OCI-M2 (cell line): ENCODE data around the gene SNED1.
"Not testable (repeated sequence)": the region's sequence is repeated elsewhere in the genome, so short reads cannot be mapped to it uniquely, and the experiment has no call there.

ENCODE experiments used
- DNase-seq: peaks from one replicate; lab custom pipeline; 2025; ENCODE audit not compliant: unreplicated experiment; lab: John Stamatoyannopoulos, UW

The SNED1 gene

DNA sequence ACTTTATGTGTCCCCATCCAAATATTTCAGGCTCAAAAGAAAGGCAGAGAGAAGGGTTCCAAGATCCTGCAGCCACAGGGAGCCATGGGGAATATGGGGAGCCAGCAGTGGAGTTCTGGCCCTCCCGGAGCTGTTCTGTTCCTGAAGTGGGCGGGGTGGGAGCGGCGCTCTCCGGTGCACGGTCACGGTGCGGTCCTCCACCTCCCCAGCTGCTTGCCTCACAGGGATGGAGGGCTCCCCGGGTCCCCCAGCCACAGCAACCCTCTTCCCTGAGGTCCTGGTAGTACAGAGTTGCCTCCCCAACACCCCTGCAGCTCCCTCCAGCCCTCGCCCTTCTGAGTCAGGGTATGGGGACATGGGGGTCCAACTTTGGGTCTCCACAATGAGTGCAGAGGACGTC lies 26.2 kb upstream of the SNED1 start:
- DNase-seq: no peak

DNA sequence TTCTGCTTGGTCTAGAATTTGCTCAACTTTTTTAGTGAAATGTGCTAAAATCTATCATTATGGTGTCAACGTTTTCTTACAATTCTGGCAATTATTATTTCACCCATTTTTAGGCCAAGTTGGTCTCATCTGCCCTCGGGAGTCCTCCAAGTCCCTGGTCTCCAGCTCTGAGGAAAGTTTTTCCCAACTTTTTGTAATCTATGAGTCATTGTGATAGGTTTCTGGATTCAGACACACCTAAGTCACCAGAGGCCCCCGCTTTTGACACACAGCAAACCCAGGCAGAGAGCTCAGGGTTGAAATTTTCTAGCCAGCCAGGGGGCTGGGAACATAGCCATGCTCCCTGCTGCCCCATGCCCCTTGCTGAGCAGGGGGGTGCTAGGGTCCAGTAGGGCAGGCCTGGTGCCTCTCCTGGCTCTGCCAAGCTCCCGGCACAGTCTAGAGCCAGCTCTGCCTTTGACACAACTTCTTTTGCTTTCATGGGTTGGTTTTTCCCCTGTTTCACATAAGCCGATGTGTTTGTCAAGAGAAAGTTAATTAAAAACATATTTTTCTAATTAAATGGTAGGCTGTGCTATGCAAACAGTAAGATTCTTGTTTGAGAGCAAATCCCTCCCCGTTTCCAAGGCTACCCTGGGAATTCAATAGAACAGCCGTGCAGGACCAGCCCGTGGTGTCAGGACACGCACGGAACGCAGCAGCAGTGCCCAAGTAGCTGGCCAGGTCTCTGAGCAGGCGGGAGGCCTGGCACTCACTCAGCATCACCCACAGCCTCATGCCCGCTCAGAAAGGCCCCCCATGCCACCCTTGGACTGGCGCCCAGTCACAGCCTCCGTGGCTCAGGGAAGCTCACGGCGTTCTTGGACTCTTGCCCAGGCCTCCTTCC lies 25.5 kb upstream of the SNED1 start:
- no peak for DNase-seq

DNA sequence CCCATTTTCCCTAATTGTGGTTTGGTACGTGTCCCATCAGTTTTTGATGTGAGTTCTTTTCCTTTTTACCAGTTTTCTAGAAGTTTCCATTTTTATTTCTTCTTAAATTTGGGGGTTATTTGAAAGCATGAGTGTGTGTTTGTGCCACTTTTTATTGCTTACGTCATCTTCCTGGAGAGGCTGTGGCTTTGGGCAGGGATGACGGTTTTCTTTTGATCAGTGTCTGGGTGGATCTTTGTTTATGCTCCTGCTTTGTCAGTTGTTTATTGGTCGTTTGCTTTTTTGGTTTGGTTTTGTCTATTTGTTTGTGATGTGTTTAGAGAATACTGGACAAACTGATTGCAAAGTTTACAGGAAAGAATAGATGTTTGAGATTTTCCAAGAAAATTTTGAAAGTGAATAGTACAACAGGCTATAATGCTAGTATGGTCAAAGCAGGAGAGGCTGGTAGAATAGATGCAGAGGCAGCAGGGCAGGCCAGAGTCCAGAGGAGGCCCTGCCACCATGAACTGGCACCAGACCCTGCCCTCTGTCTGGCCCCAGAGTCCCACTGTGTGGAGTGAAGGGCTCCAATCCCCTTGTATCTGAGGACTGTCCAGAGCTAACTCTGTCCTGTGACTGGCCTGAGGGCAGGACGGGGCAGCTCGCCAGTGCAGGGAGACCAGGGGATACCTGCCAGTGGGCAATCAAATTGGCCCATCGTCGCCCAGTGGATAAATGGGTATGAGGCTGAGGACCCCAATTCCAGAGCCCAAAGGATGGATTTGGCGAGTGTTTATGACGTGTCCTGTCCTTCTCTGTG lies 23.4 kb upstream of the SNED1 start:
- no peak for DNase-seq

DNA sequence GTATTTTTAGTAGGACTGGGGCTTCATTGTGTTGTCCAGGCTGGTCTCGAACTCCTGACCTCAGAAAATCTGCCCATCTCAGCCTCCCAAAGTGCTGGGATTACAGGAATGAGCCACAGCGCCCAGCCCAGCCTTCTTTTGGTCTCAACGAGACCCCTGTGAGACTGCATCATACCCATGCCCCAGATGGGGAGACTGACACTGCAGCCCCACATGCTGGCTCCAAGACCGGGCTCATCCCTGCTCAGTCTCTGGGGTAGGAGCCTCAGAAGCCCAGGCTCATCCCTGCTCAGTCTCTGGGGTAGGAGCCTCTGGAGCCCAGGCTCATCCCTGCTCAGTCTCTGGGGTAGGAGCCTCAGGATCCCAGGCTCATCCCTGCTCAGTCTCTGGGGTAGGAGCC lies 22.5 kb upstream of the SNED1 start:
- not testable (repeated sequence) for DNase-seq

DNA sequence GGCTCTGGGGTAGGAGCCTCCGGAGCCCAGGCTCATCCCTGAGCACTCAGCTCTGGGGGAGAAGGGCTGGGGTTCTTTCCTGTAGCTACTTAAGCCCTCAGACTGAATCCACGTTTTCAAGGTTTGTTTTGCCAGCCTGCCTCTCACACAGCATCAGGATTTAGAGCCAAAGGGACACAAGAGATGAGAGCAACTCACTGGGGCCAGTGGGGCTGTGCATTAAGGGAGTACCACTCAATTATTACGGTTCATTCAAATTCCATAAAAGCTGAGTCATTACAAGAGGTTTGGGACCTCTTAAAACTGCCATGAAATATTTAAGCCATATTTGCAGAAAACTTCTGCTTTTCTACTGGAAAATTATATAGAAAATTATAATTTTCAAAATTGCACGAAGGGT lies 17.1 kb upstream of the SNED1 start:
- no peak for DNase-seq

DNA sequence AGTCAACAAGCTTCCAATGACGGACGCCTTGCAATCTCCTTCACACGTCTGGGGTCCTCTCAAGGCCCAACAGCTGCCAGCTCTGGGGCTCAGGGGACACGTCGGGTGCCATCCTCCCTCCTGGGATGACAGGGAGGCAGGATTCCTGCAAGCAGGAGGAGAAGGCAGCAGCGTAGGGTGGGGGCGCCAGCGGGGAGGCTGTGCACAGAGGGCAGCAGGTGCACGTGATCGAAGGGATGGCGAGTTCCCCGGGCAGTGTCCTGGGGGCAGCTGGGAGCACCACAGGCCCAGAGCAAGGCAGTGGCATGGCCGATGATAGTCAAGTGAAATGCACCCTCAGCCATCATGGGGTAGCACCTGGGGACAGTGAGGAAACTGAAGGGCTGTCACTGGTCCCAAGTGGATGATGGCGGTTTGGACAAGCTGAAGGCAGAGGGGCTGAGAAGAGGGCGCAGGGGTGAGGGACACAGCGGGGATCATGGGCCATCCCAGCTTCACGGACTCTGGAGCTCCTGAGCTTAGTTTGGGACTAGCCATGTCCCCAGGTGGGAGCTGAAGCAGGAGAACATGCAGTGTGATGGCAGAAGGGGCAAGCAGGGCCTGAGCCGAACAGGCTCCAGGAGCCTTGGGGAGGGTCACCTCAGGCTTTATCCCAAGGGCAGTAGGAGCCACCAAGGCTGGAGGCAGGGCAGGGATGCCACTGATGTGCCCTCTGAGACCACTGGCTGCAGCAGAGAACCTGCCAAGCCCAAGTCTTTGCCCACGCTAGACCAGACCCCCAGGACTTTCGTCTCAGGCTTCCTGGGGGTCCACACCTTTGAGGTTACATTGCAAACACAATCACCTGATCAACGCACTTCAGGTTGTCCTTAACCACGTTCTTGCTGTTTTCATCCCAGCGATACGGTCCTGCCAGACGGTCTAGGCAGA lies 16.3 kb upstream of the SNED1 start:
- DNase-seq: no peak

DNA sequence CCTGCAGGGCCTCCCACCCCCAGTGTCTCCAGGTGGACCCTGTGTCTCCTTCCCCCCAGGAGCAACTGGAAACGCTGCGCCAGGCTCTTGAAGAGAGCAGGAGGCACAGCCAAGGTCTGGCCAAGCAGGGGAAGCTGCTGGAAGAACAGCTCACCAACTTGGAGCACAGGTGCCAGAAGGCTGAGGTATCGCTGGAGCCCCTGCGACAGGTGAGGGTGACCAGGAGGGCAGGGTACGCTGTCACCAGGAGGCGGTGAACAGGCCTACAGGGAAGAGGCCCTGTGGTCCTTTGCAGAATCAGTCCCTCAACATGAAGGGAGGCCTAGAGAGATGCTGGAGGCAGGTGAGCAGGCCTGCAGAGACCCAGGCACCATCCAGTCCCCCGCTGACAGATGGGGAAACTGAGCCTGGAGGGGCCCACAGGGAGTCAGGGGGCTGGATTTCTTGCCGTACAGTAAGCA lies 15.6 kb upstream of the SNED1 start:
- no peak for DNase-seq

DNA sequence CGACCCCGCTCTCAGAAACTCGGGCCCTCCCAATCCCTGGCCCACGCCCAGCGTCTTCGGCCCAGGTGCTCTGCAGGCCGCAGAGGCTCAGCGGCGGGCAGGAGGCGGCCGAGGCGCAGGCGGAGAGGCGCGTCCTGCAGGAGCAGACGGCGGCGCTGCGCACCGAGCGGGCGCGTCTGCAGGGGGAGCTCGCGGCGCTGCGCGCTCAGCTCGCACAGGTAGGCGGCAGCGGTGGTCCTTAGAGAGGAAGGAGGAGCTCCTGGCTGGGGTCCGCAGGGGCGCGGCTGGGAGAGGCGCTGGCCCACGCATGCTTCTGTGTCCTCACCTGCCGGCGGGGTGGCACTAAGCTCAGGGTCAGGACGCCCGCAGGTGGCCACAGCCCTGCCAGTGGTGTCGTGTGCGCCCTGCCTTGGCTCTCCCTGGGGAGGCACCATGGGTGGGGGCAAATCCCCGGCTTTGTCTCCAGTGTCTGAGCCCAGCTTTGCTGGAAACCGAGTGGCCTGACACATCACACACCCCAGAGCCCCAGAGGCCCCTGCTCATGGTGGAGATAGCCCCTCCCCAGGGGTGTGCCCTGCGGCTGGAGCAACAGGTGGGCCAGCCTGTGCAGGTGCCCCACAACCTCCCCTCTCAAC lies 14.9 kb upstream of the SNED1 start:
- DNase-seq: no peak

DNA sequence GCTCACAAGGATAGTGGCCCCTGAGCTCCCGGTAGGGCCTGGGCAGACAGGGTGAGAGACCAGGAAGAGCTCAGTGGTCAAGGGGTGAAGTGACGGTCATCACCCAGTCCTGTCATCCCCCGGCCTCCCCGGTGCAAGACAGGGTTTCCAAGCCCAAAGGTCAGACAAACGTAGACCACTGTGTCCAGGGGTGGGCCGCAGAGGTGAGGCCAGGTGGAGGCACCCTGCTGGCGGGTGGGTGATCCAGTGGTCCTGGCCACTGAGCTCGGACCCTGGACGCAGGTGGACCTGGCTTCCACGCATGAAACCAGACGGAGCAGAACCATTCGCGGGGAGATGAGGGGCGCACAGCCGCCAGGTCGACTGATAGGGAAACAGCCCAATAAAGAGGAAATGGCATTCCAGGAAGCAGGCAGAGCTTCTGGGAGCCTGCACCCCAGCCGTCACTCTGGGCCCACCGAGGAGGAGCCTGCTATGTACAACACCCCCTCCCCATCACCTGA lies 14.4 kb upstream of the SNED1 start:
- DNase-seq: no peak

DNA sequence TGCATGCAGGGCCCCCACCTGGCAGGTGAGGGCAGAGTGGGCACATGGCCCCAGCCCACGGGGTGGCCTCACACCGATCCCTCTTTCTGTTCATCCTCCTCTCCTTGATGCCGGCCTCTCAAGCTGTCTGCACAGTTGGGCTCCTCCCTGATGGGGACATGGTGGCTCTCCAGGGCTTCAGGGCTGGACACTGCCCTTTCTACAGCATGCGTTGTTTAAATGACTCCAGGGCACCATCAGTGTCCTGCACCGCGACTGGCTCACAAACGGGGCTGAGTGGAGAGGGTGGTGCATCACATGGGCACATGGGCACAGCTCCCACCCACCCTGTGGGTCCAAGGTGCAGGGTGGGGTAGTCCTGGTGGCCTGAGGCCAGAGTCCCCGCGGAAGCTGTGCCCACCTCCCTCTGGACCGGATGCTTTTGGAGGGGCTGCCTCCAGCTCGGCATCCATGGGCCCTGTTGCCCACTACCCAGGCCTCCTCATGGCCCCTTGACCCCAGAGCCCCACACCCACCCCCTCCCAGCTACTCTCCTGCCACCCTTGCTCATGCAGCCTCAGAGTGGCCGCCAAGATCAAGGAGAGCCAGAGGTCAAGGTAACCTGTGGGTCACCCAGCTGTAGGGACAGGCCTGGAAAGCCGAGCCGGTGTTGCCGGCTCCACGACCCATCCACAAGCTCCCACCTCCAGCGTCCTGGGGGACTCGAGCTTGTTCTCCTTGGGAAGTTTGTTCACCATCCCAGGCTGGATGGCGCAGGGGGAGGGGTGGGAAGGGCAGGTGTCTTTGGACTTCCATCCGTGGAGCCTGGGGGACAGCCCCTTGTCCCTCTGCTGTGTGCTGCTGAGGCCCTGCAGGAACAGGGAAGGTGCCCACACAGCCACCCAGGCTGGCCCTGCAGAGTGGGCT lies 12.3 kb upstream of the SNED1 start:
- DNase-seq: no peak

DNA sequence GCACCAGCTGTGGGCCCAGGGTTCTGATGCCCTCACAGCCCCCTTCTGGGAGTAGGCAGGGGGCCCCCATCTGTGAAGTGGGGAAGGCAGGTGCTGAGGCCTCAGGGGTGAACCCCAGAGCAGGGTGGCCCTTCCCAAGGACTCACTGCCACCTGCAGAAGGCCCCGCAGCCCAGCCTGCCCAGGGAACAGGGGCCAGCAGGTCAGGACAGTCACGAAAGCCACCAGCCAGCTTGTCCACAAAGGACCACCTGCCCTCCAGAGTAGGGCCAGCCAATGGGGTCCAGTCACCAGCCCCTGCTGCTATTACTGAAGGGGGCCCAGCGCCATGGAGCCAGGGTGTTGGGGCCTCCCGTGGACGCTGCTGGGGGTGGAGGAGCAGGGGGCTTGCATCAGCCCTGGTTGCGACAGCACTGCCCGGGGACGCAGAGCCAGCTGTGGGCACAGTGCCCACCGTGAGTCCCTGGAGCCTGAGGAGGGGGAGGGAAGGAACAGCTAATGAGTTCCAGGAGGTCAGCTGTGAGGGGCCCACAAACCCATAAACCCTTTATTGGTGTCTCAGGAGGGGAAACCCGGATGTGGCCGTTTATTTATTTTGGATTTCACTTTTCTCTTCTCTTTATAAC lies 11.5 kb upstream of the SNED1 start:
- DNase-seq: no peak

DNA sequence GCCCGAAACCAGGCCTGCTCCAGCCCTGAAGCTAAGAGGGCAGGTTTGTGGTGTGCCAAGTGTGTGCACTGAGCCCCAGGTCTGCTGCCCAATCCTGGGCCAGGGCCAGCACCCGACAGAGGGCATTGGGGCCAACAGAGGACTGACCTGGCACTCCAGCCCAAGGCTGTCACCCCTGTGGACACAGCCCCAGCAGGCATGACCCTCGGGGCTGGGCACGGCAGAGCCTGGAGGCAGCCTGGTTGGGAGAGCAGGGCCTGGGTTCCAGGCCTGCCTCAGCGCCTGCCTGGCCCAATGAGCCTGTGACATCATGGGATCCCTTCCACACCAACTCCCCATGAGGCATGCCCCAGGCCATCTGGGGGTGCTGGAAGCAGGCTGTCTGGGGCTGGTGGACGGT lies 10.8 kb upstream of the SNED1 start:
- no peak for DNase-seq

DNA sequence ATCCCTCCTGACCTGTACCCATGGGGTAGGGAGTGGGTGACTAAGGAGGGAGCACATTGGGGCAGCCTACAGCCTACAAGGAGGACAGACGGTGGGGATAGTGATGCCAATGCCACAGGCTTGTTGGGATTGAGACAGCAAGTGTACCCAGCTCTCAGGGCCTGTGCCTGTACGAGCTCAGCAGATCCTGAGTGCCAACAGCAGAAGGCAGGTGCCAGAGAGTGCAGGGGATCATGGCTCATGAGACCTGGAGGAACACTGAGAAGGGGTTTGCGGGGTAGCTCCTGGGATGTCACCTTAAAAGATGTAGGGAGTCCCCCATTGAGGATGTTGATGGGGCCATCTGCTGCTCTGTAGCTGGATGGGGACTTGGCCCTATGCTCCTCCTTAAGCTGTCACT lies 10.3 kb upstream of the SNED1 start:
- no peak for DNase-seq

DNA sequence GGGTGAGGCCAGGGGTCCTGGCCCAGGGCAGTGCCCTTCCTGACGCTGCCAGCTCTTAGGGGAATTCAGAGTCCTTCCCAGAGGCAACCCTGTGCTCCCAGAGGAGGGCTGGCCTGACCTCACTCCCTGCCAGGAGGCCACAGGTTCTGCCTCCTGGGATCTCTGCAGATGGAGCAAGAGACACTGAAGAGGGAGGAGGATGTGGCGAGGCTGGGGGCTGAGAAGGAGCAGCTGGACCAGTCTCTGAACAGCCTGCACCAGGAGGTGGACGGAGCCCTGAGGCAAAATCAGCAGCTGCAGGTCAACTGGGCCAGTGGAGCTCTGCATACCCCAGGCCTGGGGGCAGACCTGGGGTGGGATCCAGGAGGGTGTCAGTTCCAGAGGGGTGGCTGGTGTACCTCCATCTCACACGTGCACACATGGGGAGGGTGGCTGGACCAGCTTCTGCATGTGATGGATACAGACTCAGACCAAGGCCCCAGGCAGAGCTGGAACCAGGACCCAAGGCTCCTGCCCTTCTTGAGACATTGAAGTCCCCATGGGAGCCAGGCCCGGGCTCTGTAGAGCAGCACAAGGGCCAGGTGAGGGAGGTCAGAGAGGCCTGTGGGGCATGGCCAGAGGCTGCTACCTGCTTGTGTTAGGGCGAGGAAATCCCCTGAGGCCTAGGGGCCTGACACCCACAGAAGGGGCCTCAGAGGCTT lies 9.7 kb upstream of the SNED1 start:
- no peak for DNase-seq

DNA sequence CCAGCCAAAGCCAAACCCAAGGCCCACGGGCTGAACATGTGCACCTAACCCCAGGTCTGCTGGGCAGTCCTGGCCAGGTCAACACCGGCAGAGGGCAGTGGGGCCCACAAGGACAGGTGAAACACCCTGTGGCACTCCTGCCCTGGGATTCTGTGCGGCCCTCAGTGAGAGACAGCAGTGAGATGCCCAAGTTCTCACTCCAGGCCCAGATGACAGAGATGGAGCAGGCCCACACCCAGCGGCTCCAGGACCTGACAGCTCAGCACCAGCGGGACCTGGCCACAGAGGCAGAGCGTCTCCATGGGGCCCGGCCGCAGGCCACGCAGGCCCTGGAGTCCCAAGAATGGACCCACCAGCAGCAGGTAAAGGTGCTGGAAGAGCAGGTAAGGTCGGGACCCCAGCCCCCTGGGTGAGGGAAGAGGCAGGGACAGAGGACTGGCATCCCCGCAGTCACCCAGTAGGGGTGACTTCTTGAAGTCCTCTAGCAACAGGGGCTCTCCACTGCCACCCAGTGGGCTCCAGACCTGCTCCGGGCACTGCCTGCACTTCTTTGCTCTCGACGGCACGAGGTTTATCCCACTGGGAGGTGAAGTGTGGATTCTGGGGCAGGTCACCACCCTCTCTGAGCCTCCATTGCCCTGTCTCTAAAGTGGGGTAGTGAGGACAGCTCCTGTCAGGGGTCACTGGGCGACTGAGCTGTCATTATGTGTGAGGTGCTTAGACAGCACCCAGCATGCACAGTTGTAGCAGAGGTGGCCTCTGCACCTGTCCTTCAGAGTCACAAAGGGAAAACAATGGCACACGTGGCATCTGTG lies 8.8 kb upstream of the SNED1 start:
- no peak for DNase-seq

DNA sequence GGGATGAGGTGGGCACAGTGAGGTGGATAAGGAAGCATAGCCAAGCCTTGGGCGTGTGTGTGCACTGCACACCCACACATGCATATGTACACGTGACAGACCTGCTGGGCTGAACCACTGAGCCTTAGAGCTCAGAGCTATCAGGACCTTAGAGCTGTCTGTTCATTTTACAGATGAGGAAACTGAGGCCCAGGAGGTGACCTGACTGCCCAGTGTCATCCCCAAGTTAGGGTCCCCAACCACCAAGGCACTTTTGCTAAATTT lies 8.2 kb upstream of the SNED1 start:
- no peak for DNase-seq

DNA sequence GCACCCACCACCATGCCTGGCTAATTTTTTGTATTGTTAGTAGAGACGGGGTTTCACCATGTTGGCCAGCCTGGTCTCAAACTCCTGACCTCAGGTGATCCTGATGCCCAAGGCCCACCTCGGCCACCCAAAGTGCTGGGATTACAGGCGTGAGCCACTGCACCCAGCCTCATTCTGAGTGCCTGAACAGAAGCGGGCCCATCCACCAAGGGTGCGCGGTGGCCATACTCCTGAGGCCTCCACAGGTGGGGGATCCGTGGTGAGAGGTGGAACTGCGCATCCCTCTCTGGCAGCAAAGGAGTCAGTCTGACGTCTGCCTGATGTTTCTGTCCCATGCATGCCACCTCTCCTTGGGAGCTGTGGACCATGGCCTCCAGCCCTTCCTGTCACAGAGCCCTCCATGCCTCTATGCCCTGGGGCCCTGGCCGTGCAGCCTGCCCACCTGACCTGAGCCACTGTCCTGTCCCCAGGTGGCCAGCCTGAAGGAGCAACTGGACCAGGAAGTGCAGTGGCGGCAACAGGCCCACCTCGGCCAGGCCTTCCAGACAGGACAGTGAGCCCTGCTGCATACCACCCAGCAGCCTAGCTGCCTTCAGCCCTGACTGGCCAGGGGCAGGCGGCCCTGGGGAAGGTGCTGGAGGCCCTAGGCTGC lies 7.6 kb upstream of the SNED1 start:
- DNase-seq: no peak
